ENCODE data around the gene EPHB2. TPM values are rescaled to one million over a fixed set of nuclear protein-coding genes. Genes with fewer than 3 reads are reported as not detected.

EPHB2 gene
- total RNA-seq, 2 experiments from 2014 or later = 0.59 TPM; not detected in 1

GRCh38 chr1:22676916-22677583 lies 33.6 kb upstream of the EPHB2 start:
- no peak for DNase-seq (ENCODE audit: low spot score)
- no peaks in the 10 kb centered on the region for H4K20me1 ChIP-seq (ENCODE audit: insufficient read depth, low read length)
- intact Hi-C loops (cut with micrococcal nuclease; ENCODE audit: unreplicated experiment) = no loop called here
- H3K27ac ChIP-seq (ENCODE audit: low read depth, low read length, poor library complexity, severe bottlenecking) = no peak overlapping the region
- no peak overlapping the region for H2AFZ ChIP-seq (ENCODE audit: low read length)
- no peaks in the 10 kb centered on the region for H3K9me2 ChIP-seq (ENCODE audit: insufficient read depth, low read length)
- ChIA-PET POLR2A (no interaction called here), CTCF (ENCODE audit: unreplicated experiment) (no interaction called here)
- no TSS peak for BruUV-seq (replicated peaks)
- no peak for TF ChIP-seq EZH2phosphoT487 (IDR thresholded peaks at IDR 0.05; ENCODE audit: borderline replicate concordance, low read depth, low read length)
- TF ChIP-seq CTCF (conservative IDR thresholded peaks at IDR 0.05; ENCODE audit: low read length) = no peak
- H3K4me1 ChIP-seq (ENCODE audit: insufficient read depth, low read length, poor library complexity, severe bottlenecking) = no peaks in the 10 kb centered on the region
- H3K4me2 ChIP-seq (ENCODE audit: low read length) = no peak overlapping the region
- H3K79me2 ChIP-seq (ENCODE audit: insufficient read depth, low read depth, low read length) = no peaks in the 10 kb centered on the region
- no peaks in the 10 kb centered on the region for H3K36me3 ChIP-seq (ENCODE audit: insufficient read depth, low read length)
- H3K4me3 ChIP-seq (ENCODE audit: low read depth, low read length, poor library complexity, severe bottlenecking) = no peak overlapping the region
- H3K9me3 ChIP-seq (ENCODE audit: low read length) = no peaks in the 10 kb centered on the region

- H3K79me2 ChIP-seq (ENCODE audit: insufficient read depth, low read depth, low read length) = no peaks in the 10 kb centered on the region
- H2AFZ ChIP-seq (ENCODE audit: low read length) = no peak overlapping the region
- H4K20me1 ChIP-seq (ENCODE audit: insufficient read depth, low read length) = no peaks in the 10 kb centered on the region
- no peak for DNase-seq (ENCODE audit: low spot score)
- TF ChIP-seq CTCF (conservative IDR thresholded peaks at IDR 0.05; ENCODE audit: low read length) (no peak), EZH2phosphoT487 (IDR thresholded peaks at IDR 0.05; ENCODE audit: borderline replicate concordance, low read depth, low read length) (no peak)
- H3K4me2 ChIP-seq (ENCODE audit: low read length) = no peak overlapping the region
- no peaks in the 10 kb centered on the region for H3K4me1 ChIP-seq (ENCODE audit: insufficient read depth, low read length, poor library complexity, severe bottlenecking)
- no peak overlapping the region for H3K27ac ChIP-seq (ENCODE audit: low read depth, low read length, poor library complexity, severe bottlenecking)
- ChIA-PET POLR2A (no interaction called here), CTCF (ENCODE audit: unreplicated experiment) (no interaction called here)
- no peaks in the 10 kb centered on the region for H3K36me3 ChIP-seq (ENCODE audit: insufficient read depth, low read length)
- no TSS peak for BruUV-seq (replicated peaks)
- H3K4me3 ChIP-seq (ENCODE audit: low read depth, low read length, poor library complexity, severe bottlenecking) = no peak overlapping the region
- no peaks in the 10 kb centered on the region for H3K9me3 ChIP-seq (ENCODE audit: low read length)
- no peaks in the 10 kb centered on the region for H3K9me2 ChIP-seq (ENCODE audit: insufficient read depth, low read length)
- intact Hi-C loops (cut with micrococcal nuclease; ENCODE audit: unreplicated experiment) = no loop called here
Measured at GRCh38 chr1:22677931-22678896, 32.4 kb upstream of the EPHB2 start.

GRCh38 chr1:22680726-22681125 lies 29.9 kb upstream of the EPHB2 start:
- intact Hi-C loops (cut with micrococcal nuclease; ENCODE audit: unreplicated experiment) = no loop called here
- H3K27ac ChIP-seq (ENCODE audit: low read depth, low read length, poor library complexity, severe bottlenecking) = no peak overlapping the region
- no peaks in the 10 kb centered on the region for H3K4me1 ChIP-seq (ENCODE audit: insufficient read depth, low read length, poor library complexity, severe bottlenecking)
- H4K20me1 ChIP-seq (ENCODE audit: insufficient read depth, low read length) = no peaks in the 10 kb centered on the region
- H3K4me3 ChIP-seq (ENCODE audit: low read depth, low read length, poor library complexity, severe bottlenecking) = no peak overlapping the region
- H2AFZ ChIP-seq (ENCODE audit: low read length) = no peak overlapping the region
- no peak for DNase-seq (ENCODE audit: low spot score)
- ChIA-PET CTCF (ENCODE audit: unreplicated experiment) (no interaction called here), POLR2A (no interaction called here)
- no TSS peak for BruUV-seq (replicated peaks)
- no peaks in the 10 kb centered on the region for H3K79me2 ChIP-seq (ENCODE audit: insufficient read depth, low read depth, low read length)
- H3K4me2 ChIP-seq (ENCODE audit: low read length) = no peak overlapping the region
- no peak for TF ChIP-seq CTCF (conservative IDR thresholded peaks at IDR 0.05; ENCODE audit: low read length)
- TF ChIP-seq EZH2phosphoT487 (IDR thresholded peaks at IDR 0.05; ENCODE audit: borderline replicate concordance, low read depth, low read length) = no peak
- H3K9me3 ChIP-seq (ENCODE audit: low read length) = no peaks in the 10 kb centered on the region
- no peaks in the 10 kb centered on the region for H3K9me2 ChIP-seq (ENCODE audit: insufficient read depth, low read length)
- no peaks in the 10 kb centered on the region for H3K36me3 ChIP-seq (ENCODE audit: insufficient read depth, low read length)
